ENCODE measurements around the gene SUMO4. TPM values are rescaled to one million over a fixed set of nuclear protein-coding genes. Genes with fewer than 3 reads are reported as not detected.
A peak's percentile ranks its signal among the peaks of the same experiment; 100 is the strongest.

SUMO4 gene
- total RNA-seq, 1 experiment from 2014 or later = 0.87 TPM

GRCh38 chr6:149445573-149445972 is 45.5 kb downstream of the SUMO4 start:
- Histone ChIP-seq H3K4me3 (ENCODE audit: insufficient read depth, low read depth, low read length) (no peak overlapping the region), H3K27me3 (ENCODE audit: control insufficient read depth, insufficient read depth, low read length) (peaks cover 5% of the 10 kb centered on the region; the same call in 1 of the 2 replicates), H3K36me3 (replicated peaks; ENCODE audit: control insufficient read depth, insufficient read depth, low read length) (no peaks in the 10 kb centered on the region)
- DNase-seq = no peak

- Histone ChIP-seq H3K36me3 (replicated peaks; ENCODE audit: control insufficient read depth, insufficient read depth, low read length) (no peaks in the 10 kb centered on the region), H3K4me3 (ENCODE audit: insufficient read depth, low read depth, low read length) (no peak overlapping the region), H3K27me3 (ENCODE audit: control insufficient read depth, insufficient read depth, low read length) (peaks cover 18% of the 10 kb centered on the region; the same call in 1 of the 2 replicates)
- DNase-seq = peak; percentile 73
Observed at GRCh38 chr6:149446791-149447376, 46.8 kb downstream of the SUMO4 start.

DNA sequence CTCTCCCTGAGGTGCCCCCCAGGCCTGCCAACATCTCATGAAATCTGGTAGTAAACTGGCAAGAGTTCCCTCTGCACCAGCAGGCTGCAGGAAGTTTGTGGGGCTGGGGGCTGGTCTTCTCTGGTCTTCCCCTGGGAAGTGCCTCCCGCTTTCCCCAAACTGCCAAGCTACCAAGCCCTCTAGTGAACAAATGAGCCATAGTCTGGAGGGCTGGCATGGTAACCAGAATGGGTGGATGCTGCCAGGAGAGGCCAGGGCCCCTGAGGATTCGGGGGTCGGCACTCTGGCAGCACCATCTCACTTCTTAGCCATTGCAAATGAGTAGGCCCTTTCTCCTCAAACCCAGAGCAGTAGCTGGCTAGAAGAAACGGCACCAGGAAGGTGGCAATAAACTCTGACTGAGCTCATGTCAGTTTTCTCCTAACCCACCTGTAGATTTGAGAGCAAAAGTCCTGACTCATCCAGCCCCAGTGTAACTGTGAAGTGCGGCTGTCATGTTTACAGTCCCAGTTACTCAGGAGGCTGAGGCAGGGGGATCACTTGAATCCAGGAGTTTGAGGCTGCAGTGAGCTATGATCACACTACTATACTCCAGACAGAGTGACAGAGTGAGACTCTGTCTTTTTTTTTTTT is 48.9 kb downstream of the SUMO4 start:
- Histone ChIP-seq H3K27me3 (ENCODE audit: control insufficient read depth, insufficient read depth, low read length) (peaks cover 23% of the 10 kb centered on the region; the same call in 1 of the 2 replicates), H3K4me3 (ENCODE audit: insufficient read depth, low read depth, low read length) (no peak overlapping the region), H3K36me3 (replicated peaks; ENCODE audit: control insufficient read depth, insufficient read depth, low read length) (no peaks in the 10 kb centered on the region)
- DNase-seq = no peak

DNA sequence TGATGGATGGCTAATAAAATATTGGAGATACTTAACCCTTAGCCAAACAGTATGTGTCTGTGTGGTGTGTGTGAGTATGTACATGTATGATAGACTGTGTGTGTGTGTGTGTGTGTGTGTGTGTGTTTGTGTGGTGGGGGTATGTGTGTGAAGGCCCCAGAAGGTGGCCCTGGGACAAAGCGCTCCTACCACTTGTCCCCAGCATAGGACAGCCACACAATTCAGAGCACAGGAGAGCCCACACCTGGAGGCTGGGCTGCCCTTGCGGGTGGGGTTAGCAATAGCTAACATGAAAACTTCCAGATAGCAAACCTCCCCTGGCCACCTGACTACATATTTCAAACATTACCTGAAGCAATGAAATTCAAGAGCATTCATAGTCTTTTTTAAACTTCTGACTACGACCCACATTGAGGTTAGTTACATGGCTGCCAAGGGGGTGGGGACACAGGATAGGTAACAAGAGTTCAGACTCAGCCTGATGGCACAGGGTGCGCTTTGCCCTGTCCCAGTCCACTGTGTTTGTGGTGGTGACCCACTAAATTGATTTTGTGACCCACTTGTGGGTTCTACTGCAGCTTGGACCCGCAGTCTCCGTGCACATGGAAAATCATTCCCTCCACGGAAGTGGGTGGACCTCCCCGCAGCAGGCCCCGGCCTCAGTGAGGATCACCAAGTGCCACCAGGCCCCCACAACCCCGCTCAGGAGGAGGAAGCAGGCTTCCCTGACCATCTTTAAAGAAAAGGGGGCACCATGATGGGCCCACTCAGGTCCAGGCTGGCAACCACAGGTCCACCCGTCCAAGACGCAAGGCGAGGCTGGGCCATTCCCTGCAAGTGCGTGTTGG is 50.0 kb downstream of the SUMO4 start:
- Histone ChIP-seq H3K36me3 (replicated peaks; ENCODE audit: control insufficient read depth, insufficient read depth, low read length) (no peaks in the 10 kb centered on the region), H3K4me3 (ENCODE audit: insufficient read depth, low read depth, low read length) (peak overlapping the region; percentile 39; the same call in 1 of the 2 replicates), H3K27me3 (ENCODE audit: control insufficient read depth, insufficient read depth, low read length) (peaks cover 23% of the 10 kb centered on the region; the same call in 1 of the 2 replicates)
- DNase-seq = no peak

Other genes starting within 250 kb of the SUMO4 start
- gene TAB2, start 82.5 kb upstream of the SUMO4 start, total RNA-seq (2014; rRNA removed; shearing (Covaris generic)) = 25.5 and 34.1 TPM in 2 replicates
- gene ZC3H12D, start 84.8 kb downstream of the SUMO4 start, total RNA-seq (2014; rRNA removed; shearing (Covaris generic)) = 0.03 and 0.18 TPM in 2 replicates
- 21.7 and 32.8 TPM in 2 replicates for gene PPIL4, start 145.8 kb downstream of the SUMO4 start, total RNA-seq (2014; rRNA removed; shearing (Covaris generic))
- 20.6 and 21.8 TPM in 2 replicates for gene GINM1, start 166.1 kb downstream of the SUMO4 start, total RNA-seq (2014; rRNA removed; shearing (Covaris generic))
- gene KATNA1, start 248.5 kb downstream of the SUMO4 start, total RNA-seq (2014; rRNA removed; shearing (Covaris generic)) = 24.9 and 27.2 TPM in 2 replicates